WTC11 (cell line): ENCODE results near the gene TMED3. TPM values are rescaled to one million over a fixed set of nuclear protein-coding genes. Genes with fewer than 3 reads are reported as not detected.

Experiments
- ATAC-seq: fragments of 200-7000 bp; cut with Tn5 transposase; 2 replicates; pipeline ENCODE4 v1.10.0; 2021; ENCODE audit warnings: mild to moderate bottlenecking, moderate library complexity
- CTCF ChIA-PET: fragments of 300-600 bp; sonication (Branson Sonifier 250); formaldehyde crosslinking; loops from one replicate; lab custom pipeline; 2021; ENCODE audit warnings: antibody characterized with exemption; lab: Charles Lee
- POLR2A ChIA-PET: fragments of 350-600 bp; sonication (Branson Sonifier 250); formaldehyde crosslinking; loops from one replicate; lab custom pipeline; 2021; ENCODE audit warnings: antibody characterized with exemption; lab: Charles Lee
- DNase-seq: peaks from one replicate; pipeline ENCODE4 v3.0.0; 2021; ENCODE audit warnings: low spot score
- H3K27ac Mint-ChIP-seq: 2 replicates; pipeline ENCODE4 v1.8.0; 2021; ENCODE audit warnings: mixed read lengths
- H3K27me3 Mint-ChIP-seq: 2 replicates; pipeline ENCODE4 v1.8.0; 2021; ENCODE audit warnings: low read depth, mild to moderate bottlenecking, moderate library complexity, mixed read lengths
- H3K36me3 Mint-ChIP-seq: 2 replicates; pipeline ENCODE4 v1.8.0; 2021; ENCODE audit warnings: mixed read lengths
- H3K4me1 Mint-ChIP-seq: 2 replicates; pipeline ENCODE4 v1.8.0; 2022; ENCODE audit warnings: mixed read lengths
- H3K4me3 Mint-ChIP-seq: 2 replicates; pipeline ENCODE4 v1.8.0; 2021; ENCODE audit warnings: mild to moderate bottlenecking, moderate library complexity, mixed read lengths
- H3K9me3 Mint-ChIP-seq: 2 replicates; pipeline ENCODE4 v1.8.0; 2021; ENCODE audit warnings: mixed read lengths
- ELF4 ChIP-seq: sonication (generic); formaldehyde crosslinking; IDR thresholded peaks from 2 replicates; pipeline ENCODE4 v1.8.1; 2022; ENCODE audit warnings: low read depth, mild to moderate bottlenecking, moderate library complexity, missing genetic modification reagents
- KAT7 ChIP-seq: sonication (generic); formaldehyde crosslinking; IDR thresholded peaks from 2 replicates; pipeline ENCODE4 v1.8.1; 2023; ENCODE audit warnings: missing genetic modification reagents, mild to moderate bottlenecking, borderline replicate concordance
- NFATC4 ChIP-seq: fragments of 250-450 bp; sonication (Bioruptor Pico); IDR thresholded peaks from 2 replicates; pipeline ENCODE4 v1.9.0; 2021; ENCODE audit warnings: mild to moderate bottlenecking
- NR1H2 ChIP-seq: sonication (generic); formaldehyde crosslinking; IDR thresholded peaks from 2 replicates; pipeline ENCODE4 v1.9.0; 2021; ENCODE audit warnings: mild to moderate bottlenecking, moderate library complexity, missing genetic modification reagents
- RELA ChIP-seq: sonication (generic); formaldehyde crosslinking; IDR thresholded peaks from 2 replicates; pipeline ENCODE4 v1.8.1; 2022; ENCODE audit warnings: missing genetic modification reagents, mild to moderate bottlenecking, borderline replicate concordance
- TEAD4 ChIP-seq: sonication (generic); formaldehyde crosslinking; IDR thresholded peaks from 2 replicates; pipeline ENCODE4 v1.8.0; 2022; ENCODE audit warnings: mild to moderate bottlenecking, missing genetic modification reagents
- TP53 ChIP-seq: sonication (generic); formaldehyde crosslinking; IDR thresholded peaks from 2 replicates; pipeline ENCODE4 v1.8.1; 2023; ENCODE audit warnings: mild to moderate bottlenecking, missing genetic modification reagents
- ZNF121 ChIP-seq: sonication (generic); formaldehyde crosslinking; IDR thresholded peaks from 2 replicates; pipeline ENCODE4 v1.8.0; 2023; ENCODE audit warnings: missing genetic modification reagents
- ZNF219 ChIP-seq: sonication (generic); formaldehyde crosslinking; IDR thresholded peaks from 2 replicates; pipeline ENCODE4 v1.8.0; 2023; ENCODE audit warnings: missing genetic modification reagents, mild to moderate bottlenecking, borderline replicate concordance
- total RNA-seq: library from RNA; stranded (reverse); gene quantifications from 3 replicates; pipeline ENCODE4 v1.2.3, GENCODE V29; 2021
- TF ChIP-seq, protein P1 (sequence below): sonication (generic); formaldehyde crosslinking; IDR thresholded peaks from 2 replicates; pipeline ENCODE4 v1.8.0; 2023; ENCODE audit warnings: missing genetic modification reagents
- TF ChIP-seq, protein P2 (sequence below): sonication (generic); formaldehyde crosslinking; IDR thresholded peaks from 2 replicates; pipeline ENCODE4 v1.8.1; 2023; ENCODE audit warnings: mild to moderate bottlenecking, missing genetic modification reagents, moderate library complexity
- TF ChIP-seq, protein P3 (sequence below): sonication (generic); formaldehyde crosslinking; IDR thresholded peaks from 2 replicates; pipeline ENCODE4 v1.8.1; 2022; ENCODE audit warnings: low read depth, mild to moderate bottlenecking, moderate library complexity, missing genetic modification reagents, borderline replicate concordance
- TF ChIP-seq, protein P4 (sequence below): sonication (generic); formaldehyde crosslinking; IDR thresholded peaks from 2 replicates; pipeline ENCODE4 v1.8.0; 2022; ENCODE audit warnings: missing genetic modification reagents
- TF ChIP-seq, protein P5 (sequence below): sonication (generic); formaldehyde crosslinking; IDR thresholded peaks from 2 replicates; pipeline ENCODE4 v1.8.1; 2022; ENCODE audit warnings: missing genetic modification reagents, borderline replicate concordance
- TF ChIP-seq, protein P6 (sequence below): fragments of 200-600 bp; IDR thresholded peaks from 2 replicates; pipeline ENCODE4 v1.8.0; 2022; ENCODE audit warnings: antibody characterized with exemption

The TMED3 gene
- total RNA-seq, 1 experiment from 2014 or later: 51.2 TPM

DNA sequence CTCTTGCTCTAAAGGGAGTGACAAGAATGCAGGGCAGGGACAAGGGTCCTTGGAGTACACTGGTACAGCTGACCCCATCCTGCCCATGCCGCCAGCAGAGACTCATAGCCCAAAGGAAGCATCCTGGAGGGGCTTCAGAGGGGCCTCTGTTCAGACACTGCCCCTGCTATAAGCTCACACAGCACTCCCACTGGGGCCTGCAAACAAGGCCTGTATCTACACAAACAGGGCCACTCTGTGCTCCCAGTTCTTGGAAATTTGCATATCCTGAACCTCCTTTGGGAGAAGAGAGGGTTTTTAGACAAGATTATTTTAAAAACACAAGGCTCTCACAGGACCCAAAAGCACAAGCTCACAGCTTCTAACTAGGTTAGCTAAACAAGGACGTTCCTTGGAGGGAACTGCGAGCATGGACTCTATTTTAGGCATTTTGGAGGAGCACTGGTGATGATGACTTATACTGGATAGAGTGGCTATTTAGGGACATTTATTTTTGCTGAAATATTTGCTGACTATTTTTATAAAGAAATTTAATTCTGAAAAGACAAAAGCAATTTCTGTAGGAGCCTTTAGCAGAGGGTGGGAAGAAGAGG, 44.8 kb upstream of the TMED3 start:
- Mint-ChIP-seq H3K4me3 (no peak overlapping the region), H3K27me3 (peaks cover 5% of the 10 kb centered on the region), H3K36me3 (no peaks in the 10 kb centered on the region), H3K27ac (no peak overlapping the region), H3K9me3 (no peaks in the 10 kb centered on the region), H3K4me1 (peaks cover 4% of the 10 kb centered on the region; the same call in 1 of the 2 replicates)
- ATAC-seq (no peak; the same call in 1 of the 2 replicates), DNase-seq (no peak)
- POLR2A ChIA-PET: no interaction called here
- CTCF ChIA-PET: interaction anchor here (0.9 to 3.3 kb wide), 2 partner anchors 57 to 82 kb away, joined by 3 to 11 read pairs; no protein-coding TSS in a partner anchor
- TF ChIP-seq NFATC4 (CRISPR knock-in tag) (no peak), NR1H2 (CRISPR knock-in tag) (no peak), TEAD4 (CRISPR knock-in tag) (no peak), RELA (no peak), KAT7 (CRISPR knock-in tag) (no peak), TP53 (CRISPR knock-in tag) (no peak), ZNF121 (no peak), ZNF219 (no peak), ELF4 (CRISPR knock-in tag) (no peak)
- TF ChIP-seq, protein P1, sequence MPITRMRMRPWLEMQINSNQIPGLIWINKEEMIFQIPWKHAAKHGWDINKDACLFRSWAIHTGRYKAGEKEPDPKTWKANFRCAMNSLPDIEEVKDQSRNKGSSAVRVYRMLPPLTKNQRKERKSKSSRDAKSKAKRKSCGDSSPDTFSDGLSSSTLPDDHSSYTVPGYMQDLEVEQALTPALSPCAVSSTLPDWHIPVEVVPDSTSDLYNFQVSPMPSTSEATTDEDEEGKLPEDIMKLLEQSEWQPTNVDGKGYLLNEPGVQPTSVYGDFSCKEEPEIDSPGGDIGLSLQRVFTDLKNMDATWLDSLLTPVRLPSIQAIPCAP (CRISPR knock-in tag): no peak
- TF ChIP-seq, protein P2, sequence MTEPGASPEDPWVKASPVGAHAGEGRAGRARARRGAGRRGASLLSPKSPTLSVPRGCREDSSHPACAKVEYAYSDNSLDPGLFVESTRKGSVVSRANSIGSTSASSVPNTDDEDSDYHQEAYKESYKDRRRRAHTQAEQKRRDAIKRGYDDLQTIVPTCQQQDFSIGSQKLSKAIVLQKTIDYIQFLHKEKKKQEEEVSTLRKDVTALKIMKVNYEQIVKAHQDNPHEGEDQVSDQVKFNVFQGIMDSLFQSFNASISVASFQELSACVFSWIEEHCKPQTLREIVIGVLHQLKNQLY (CRISPR knock-in tag): no peak
- TF ChIP-seq, protein P3, sequence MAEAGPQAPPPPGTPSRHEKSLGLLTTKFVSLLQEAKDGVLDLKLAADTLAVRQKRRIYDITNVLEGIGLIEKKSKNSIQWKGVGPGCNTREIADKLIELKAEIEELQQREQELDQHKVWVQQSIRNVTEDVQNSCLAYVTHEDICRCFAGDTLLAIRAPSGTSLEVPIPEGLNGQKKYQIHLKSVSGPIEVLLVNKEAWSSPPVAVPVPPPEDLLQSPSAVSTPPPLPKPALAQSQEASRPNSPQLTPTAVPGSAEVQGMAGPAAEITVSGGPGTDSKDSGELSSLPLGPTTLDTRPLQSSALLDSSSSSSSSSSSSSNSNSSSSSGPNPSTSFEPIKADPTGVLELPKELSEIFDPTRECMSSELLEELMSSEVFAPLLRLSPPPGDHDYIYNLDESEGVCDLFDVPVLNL (CRISPR knock-in tag): no peak
- TF ChIP-seq, protein P4, sequence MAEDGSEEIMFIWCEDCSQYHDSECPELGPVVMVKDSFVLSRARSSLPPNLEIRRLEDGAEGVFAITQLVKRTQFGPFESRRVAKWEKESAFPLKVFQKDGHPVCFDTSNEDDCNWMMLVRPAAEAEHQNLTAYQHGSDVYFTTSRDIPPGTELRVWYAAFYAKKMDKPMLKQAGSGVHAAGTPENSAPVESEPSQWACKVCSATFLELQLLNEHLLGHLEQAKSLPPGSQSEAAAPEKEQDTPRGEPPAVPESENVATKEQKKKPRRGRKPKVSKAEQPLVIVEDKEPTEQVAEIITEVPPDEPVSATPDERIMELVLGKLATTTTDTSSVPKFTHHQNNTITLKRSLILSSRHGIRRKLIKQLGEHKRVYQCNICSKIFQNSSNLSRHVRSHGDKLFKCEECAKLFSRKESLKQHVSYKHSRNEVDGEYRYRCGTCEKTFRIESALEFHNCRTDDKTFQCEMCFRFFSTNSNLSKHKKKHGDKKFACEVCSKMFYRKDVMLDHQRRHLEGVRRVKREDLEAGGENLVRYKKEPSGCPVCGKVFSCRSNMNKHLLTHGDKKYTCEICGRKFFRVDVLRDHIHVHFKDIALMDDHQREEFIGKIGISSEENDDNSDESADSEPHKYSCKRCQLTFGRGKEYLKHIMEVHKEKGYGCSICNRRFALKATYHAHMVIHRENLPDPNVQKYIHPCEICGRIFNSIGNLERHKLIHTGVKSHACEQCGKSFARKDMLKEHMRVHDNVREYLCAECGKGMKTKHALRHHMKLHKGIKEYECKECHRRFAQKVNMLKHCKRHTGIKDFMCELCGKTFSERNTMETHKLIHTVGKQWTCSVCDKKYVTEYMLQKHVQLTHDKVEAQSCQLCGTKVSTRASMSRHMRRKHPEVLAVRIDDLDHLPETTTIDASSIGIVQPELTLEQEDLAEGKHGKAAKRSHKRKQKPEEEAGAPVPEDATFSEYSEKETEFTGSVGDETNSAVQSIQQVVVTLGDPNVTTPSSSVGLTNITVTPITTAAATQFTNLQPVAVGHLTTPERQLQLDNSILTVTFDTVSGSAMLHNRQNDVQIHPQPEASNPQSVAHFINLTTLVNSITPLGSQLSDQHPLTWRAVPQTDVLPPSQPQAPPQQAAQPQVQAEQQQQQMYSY (CRISPR knock-in tag): no peak
- TF ChIP-seq, protein P5, sequence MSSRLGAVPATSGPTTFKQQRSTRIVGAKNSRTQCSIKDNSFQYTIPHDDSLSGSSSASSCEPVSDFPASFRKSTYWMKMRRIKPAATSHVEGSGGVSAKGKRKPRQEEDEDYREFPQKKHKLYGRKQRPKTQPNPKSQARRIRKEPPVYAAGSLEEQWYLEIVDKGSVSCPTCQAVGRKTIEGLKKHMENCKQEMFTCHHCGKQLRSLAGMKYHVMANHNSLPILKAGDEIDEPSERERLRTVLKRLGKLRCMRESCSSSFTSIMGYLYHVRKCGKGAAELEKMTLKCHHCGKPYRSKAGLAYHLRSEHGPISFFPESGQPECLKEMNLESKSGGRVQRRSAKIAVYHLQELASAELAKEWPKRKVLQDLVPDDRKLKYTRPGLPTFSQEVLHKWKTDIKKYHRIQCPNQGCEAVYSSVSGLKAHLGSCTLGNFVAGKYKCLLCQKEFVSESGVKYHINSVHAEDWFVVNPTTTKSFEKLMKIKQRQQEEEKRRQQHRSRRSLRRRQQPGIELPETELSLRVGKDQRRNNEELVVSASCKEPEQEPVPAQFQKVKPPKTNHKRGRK (CRISPR knock-in tag): no peak
- TF ChIP-seq, protein P6, sequence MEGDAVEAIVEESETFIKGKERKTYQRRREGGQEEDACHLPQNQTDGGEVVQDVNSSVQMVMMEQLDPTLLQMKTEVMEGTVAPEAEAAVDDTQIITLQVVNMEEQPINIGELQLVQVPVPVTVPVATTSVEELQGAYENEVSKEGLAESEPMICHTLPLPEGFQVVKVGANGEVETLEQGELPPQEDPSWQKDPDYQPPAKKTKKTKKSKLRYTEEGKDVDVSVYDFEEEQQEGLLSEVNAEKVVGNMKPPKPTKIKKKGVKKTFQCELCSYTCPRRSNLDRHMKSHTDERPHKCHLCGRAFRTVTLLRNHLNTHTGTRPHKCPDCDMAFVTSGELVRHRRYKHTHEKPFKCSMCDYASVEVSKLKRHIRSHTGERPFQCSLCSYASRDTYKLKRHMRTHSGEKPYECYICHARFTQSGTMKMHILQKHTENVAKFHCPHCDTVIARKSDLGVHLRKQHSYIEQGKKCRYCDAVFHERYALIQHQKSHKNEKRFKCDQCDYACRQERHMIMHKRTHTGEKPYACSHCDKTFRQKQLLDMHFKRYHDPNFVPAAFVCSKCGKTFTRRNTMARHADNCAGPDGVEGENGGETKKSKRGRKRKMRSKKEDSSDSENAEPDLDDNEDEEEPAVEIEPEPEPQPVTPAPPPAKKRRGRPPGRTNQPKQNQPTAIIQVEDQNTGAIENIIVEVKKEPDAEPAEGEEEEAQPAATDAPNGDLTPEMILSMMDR: no peak
